ENCODE results near the gene RAB40C. TPM values are rescaled to one million over a fixed set of nuclear protein-coding genes. Genes with fewer than 3 reads are reported as not detected.

The RAB40C gene
- polyA plus RNA-seq, 2 of the 4 experiments (the other 2 are of a cell fraction): 4.4 to 9.7 TPM

- no peak for TF ChIP-seq ZSCAN20 (CRISPR knock-in tag; IDR thresholded peaks at IDR 0.05)
- TF ChIP-seq ELK1 (IDR thresholded peaks at IDR 0.05; ENCODE audit: low read depth, low read length): no peak
- TF ChIP-seq RARB (CRISPR knock-in tag; IDR thresholded peaks at IDR 0.05): no peak
- TF ChIP-seq TFCP2L1 (CRISPR knock-in tag; IDR thresholded peaks at IDR 0.05): no peak
- TF ChIP-seq BCL3 (IDR thresholded peaks at IDR 0.05): no peak
- TF ChIP-seq RFX5 (IDR thresholded peaks at IDR 0.05): no peak
- no peak for TF ChIP-seq CHD4 (IDR thresholded peaks at IDR 0.05; ENCODE audit: borderline replicate concordance)
- TF ChIP-seq HDAC2 (IDR thresholded peaks at IDR 0.05): no peak
- no peak for TF ChIP-seq ZC3H11A (IDR thresholded peaks at IDR 0.05)
- TF ChIP-seq HOXB5 (CRISPR knock-in tag; IDR thresholded peaks at IDR 0.05): no peak
- no peak for TF ChIP-seq MYC (IDR thresholded peaks at IDR 0.05; ENCODE audit: borderline replicate concordance, low read length)
- no peak for TF ChIP-seq CEBPB (IDR thresholded peaks at IDR 0.05)
- no peak for TF ChIP-seq GATA3 (IDR thresholded peaks at IDR 0.05; ENCODE audit: borderline replicate concordance)
- TF ChIP-seq HEYL (CRISPR knock-in tag; IDR thresholded peaks at IDR 0.05): no peak
- no peak for TF ChIP-seq HOXB13 (CRISPR knock-in tag; IDR thresholded peaks at IDR 0.05; ENCODE audit: low read depth)
- no peak for TF ChIP-seq NR3C1 (IDR thresholded peaks at IDR 0.05)
- TF ChIP-seq SREBF2 (IDR thresholded peaks at IDR 0.05): no peak
- no peak for TF ChIP-seq ATOH8 (CRISPR knock-in tag; IDR thresholded peaks at IDR 0.05; ENCODE audit: low read depth)
- no peak for ATAC-seq
- POLR2A ChIA-PET: no interaction called here
- Histone ChIP-seq H3K4me3 (no peak overlapping the region), H3K9me3 (no peaks in the 10 kb centered on the region), H3K4me2 (no peak overlapping the region), H3K4me1 (peaks cover 21% of the 10 kb centered on the region), H3K27ac (peak overlapping the region in 1 of 2 experiments; percentile 63; a peak in 1 of 6 replicates)
- WGBS (ENCODE audit: missing lambda C conversion rate): 75% methylated on average over 26 of the region's 35 CpGs
- FAIRE-seq: no peak
- CTCF ChIA-PET: interaction anchor here (3.6 kb wide), 1 partner anchor 18 kb away, joined by 12 read pairs; no protein-coding TSS in a partner anchor
- no peak for DNase-seq (ENCODE audit: low read depth in 1 of 2, low spot score in 1 of 2)
Observed at GRCh38 chr16:565419-566330, 24.2 kb upstream of the RAB40C start.

GRCh38 chr16:566475-567372 is 23.1 kb upstream of the RAB40C start, which contains the start of gene NHLRC4:
Gene NHLRC4 (plus strand): TSS chr16:567005. CDS start chr16:568048, 1,043 bp downstream.
- peak within 1 kb of the TSS in 1 of 2 experiments; percentile 63; a peak in 3 of 6 replicates for H3K27ac ChIP-seq
- CTCF ChIA-PET: interaction anchor here (0.7 to 3.6 kb wide), 3 partner anchors 20 to 141 kb away, joined by 3 to 12 read pairs (median 3); partner anchors contain the start of gene RAB11FIP3
- POLR2A ChIA-PET: no interaction called here
- no peak for TF ChIP-seq BCL3 (IDR thresholded peaks at IDR 0.05)
- no peak for TF ChIP-seq POLR2A (IDR thresholded peaks at IDR 0.05; ENCODE audit: low read length)
- no peak for TF ChIP-seq PHF8 (IDR thresholded peaks at IDR 0.05; ENCODE audit: borderline replicate concordance, low read depth)
- no peak for TF ChIP-seq MAFK (IDR thresholded peaks at IDR 0.05; ENCODE audit: partially characterized antibody)
- TF ChIP-seq ZFP36 (IDR thresholded peaks at IDR 0.05; ENCODE audit: borderline replicate concordance, partially characterized antibody): no peak
- TF ChIP-seq RCOR1 (IDR thresholded peaks at IDR 0.05; ENCODE audit: low read depth, low read length): no peak
- no peak for TF ChIP-seq ESRRA (IDR thresholded peaks at IDR 0.05; ENCODE audit: borderline replicate concordance, low read length)
- no peak for TF ChIP-seq ATOH8 (CRISPR knock-in tag; IDR thresholded peaks at IDR 0.05; ENCODE audit: low read depth)
- no peak for TF ChIP-seq FOSB (CRISPR knock-in tag; IDR thresholded peaks at IDR 0.05)
- TF ChIP-seq FOXS1 (CRISPR knock-in tag; IDR thresholded peaks at IDR 0.05): no peak
- H3K4me1 ChIP-seq: peaks cover 22% of the 10 kb centered on the region
- H3K9me3 ChIP-seq: no peaks in the 10 kb centered on the region
- 52% methylated on average over 19 of the region's 26 CpGs for WGBS (ENCODE audit: missing lambda C conversion rate)
- H3K4me2 ChIP-seq: peak within 1 kb of the TSS; percentile 1; the same call in 2 of the 3 replicates
- peak in 1 of 2 experiments; percentile 35; a peak in 3 of 6 replicates for ATAC-seq
- H3K4me3 ChIP-seq: no peak within 1 kb of the TSS
- no peak for FAIRE-seq
- no peak for DNase-seq (ENCODE audit: low read depth in 1 of 2, low spot score in 1 of 2)

Data from A549 (cell line).